Thymus (tissue), 11 donors: ENCODE results near the gene AGPAT4. TPM values are rescaled to one million over a fixed set of nuclear protein-coding genes. Genes with fewer than 3 reads are reported as not detected.
A peak's percentile ranks its signal among the peaks of the same experiment; 100 is the strongest.
"Not testable (repeated sequence)": the region's sequence is repeated elsewhere in the genome, so short reads cannot be mapped to it uniquely, and the experiment has no call there.

ENCODE experiments used
- DNase-seq, 9 donors: peaks; one replicate each; pipeline ENCODE4 v3.0.0-alpha.2; 2013; ENCODE audit warnings: low spot score in 9 of 9, low read depth in 6 of 9, missing footprints in 1 of 9
- H3K27ac ChIP-seq, 2 donors: one replicate each; pipeline ENCODE4 v1.5.1; 2013; ENCODE audit warnings: control low read depth in 1 of 2, low read depth in 1 of 2, low read length in 1 of 2, mild to moderate bottlenecking in 1 of 2, moderate library complexity in 1 of 2
- H3K27me3 ChIP-seq, 2 donors: one replicate each; pipeline ENCODE4 v1.5.1; 2013; ENCODE audit warnings: low read length in 1 of 2; ENCODE audit not compliant: control insufficient read depth in 2 of 2, insufficient read depth in 1 of 2
- H3K36me3 ChIP-seq, 2 donors: one replicate each; pipeline ENCODE4 v1.5.1; 2013; ENCODE audit warnings: low read length in 1 of 2, mild to moderate bottlenecking in 1 of 2, moderate library complexity in 1 of 2; ENCODE audit not compliant: control insufficient read depth in 2 of 2, insufficient read depth in 2 of 2
- H3K4me1 ChIP-seq, 2 donors: one replicate each; pipeline ENCODE4 v1.5.1; 2013; ENCODE audit warnings: low read length in 2 of 2; ENCODE audit not compliant: control insufficient read depth in 2 of 2, insufficient read depth in 2 of 2
- H3K4me3 ChIP-seq, 2 donors: one replicate each; pipeline ENCODE4 v1.5.1; 2013; ENCODE audit warnings: low read length in 2 of 2, control low read depth in 1 of 2, mild to moderate bottlenecking in 1 of 2
- H3K9me3 ChIP-seq, 2 donors: one replicate each; pipeline ENCODE4 v1.5.1; 2013; ENCODE audit warnings: low read length in 1 of 2, mild to moderate bottlenecking in 1 of 2; ENCODE audit not compliant: control insufficient read depth in 2 of 2, insufficient read depth in 1 of 2
- WGBS: extraction: QIAGEN DNeasy Blood & Tissue Kit; methylation state at CpG from one replicate; pipeline ENCODE4 v1.1.7; 2013; 5-methylcytosine and 5-hydroxymethylcytosine counted together
- polyA plus RNA-seq: library from polyadenylated mRNA; stranded (reverse); fragments of 200-250 nt; gene quantifications from one replicate; pipeline ENCODE4 v1.2.3, GENCODE V29; 2013
- total RNA-seq: library from RNA; stranded (reverse); fragments of 120-200 nt; gene quantifications from one replicate; pipeline ENCODE4 v1.2.4, GENCODE V29; 2013
- donor health status: healthy.

Gene AGPAT4
- total and polyA plus RNA-seq, 2 donors = 2.7 to 2.9 TPM

- DNase-seq, H3K9me3 ChIP-seq, H3K4me3 ChIP-seq, H3K4me1 ChIP-seq, H3K27me3 ChIP-seq, H3K27ac ChIP-seq, H3K36me3 ChIP-seq: not testable (repeated sequence)
- WGBS = 0% methylated on average over 1 of the region's 1 CpG
Measured at GRCh38 chr6:161172769-161173168, 101.1 kb downstream of the AGPAT4 start.

- H3K27me3 ChIP-seq = no peaks in the 10 kb centered on the region
- H3K4me3 ChIP-seq = no peak overlapping the region
- H3K36me3 ChIP-seq = no peaks in the 10 kb centered on the region
- H3K27ac ChIP-seq = no peak overlapping the region
- peaks cover 0 to 9% of the 10 kb centered on the region in 2 donors for H3K4me1 ChIP-seq
- H3K9me3 ChIP-seq = no peaks in the 10 kb centered on the region
- DNase-seq = no peak
- 94% methylated on average over 2 of the region's 2 CpGs for WGBS
Measured at GRCh38 chr6:161171207-161171606, 102.7 kb downstream of the AGPAT4 start.

DNA sequence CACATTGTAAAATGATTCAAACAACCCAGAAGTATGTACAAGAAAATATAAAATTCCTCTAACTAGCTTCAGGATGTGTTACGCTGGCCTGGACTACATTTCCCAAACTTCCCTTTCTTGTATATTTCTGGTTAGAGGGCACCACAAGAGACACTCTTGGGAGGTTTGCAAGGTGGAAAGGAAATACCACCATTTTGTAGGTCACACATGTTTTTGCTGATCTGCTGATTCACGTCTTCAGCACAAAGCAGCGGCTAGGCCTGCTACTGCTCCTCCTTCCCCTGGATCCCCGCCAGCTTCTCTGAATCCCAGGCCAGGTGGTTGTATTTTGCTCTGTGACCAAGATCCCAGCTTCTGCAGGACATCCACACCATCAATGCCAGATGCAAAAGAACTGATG, 104.2 kb downstream of the AGPAT4 start:
- H3K27me3 ChIP-seq = no peaks in the 10 kb centered on the region
- no peak overlapping the region for H3K27ac ChIP-seq
- H3K4me3 ChIP-seq = no peak overlapping the region
- peak in 1 of 9 donors; percentile 14 for DNase-seq
- WGBS = 87% methylated on average over 4 of the region's 4 CpGs
- no peaks in the 10 kb centered on the region for H3K9me3 ChIP-seq
- peaks cover 0 to 9% of the 10 kb centered on the region in 2 donors for H3K4me1 ChIP-seq
- no peaks in the 10 kb centered on the region for H3K36me3 ChIP-seq

- Histone ChIP-seq H3K27ac (no peak overlapping the region), H3K4me3 (no peak overlapping the region), H3K27me3 (no peaks in the 10 kb centered on the region), H3K36me3 (no peaks in the 10 kb centered on the region), H3K9me3 (no peaks in the 10 kb centered on the region), H3K4me1 (peaks cover 0 to 9% of the 10 kb centered on the region in 2 donors)
- WGBS = 97% methylated on average over 2 of the region's 2 CpGs
- DNase-seq = no peak
Measured at GRCh38 chr6:161169035-161169434, 104.8 kb downstream of the AGPAT4 start.

- Histone ChIP-seq H3K4me3 (no peak overlapping the region), H3K4me1 (peaks cover 0 to 9% of the 10 kb centered on the region in 2 donors), H3K27ac (no peak overlapping the region), H3K9me3 (no peaks in the 10 kb centered on the region), H3K36me3 (no peaks in the 10 kb centered on the region), H3K27me3 (no peaks in the 10 kb centered on the region)
- WGBS = 93% methylated on average over 14 of the region's 14 CpGs
- DNase-seq = no peak
Measured at GRCh38 chr6:161168281-161168891, 105.5 kb downstream of the AGPAT4 start.

GRCh38 chr6:161166677-161167076, 107.2 kb downstream of the AGPAT4 start:
- Histone ChIP-seq H3K27me3 (no peaks in the 10 kb centered on the region), H3K9me3 (no peaks in the 10 kb centered on the region), H3K4me1 (peaks cover 0 to 9% of the 10 kb centered on the region in 2 donors), H3K27ac (no peak overlapping the region), H3K36me3 (no peaks in the 10 kb centered on the region), H3K4me3 (no peak overlapping the region)
- 98% methylated on average over 5 of the region's 5 CpGs for WGBS
- DNase-seq = no peak

DNA sequence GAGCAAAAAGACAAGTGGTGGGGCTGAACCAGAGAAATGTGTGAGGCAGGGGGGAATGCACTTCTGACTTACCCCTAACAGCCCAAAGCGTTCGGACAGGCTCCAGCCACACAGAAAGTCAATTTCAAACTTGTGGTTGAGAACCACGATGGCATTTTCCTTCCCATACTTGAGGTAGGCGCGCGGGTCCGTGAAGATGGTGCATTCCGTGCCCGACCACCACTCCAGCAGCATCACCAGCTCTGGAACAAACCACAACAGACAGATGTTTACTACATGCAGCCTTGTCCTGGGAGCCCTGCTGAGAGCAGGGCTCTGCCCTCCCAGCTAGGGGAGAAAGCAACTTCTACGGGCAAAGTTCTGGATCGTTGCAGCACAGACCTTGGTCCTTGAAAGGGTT, 107.7 kb downstream of the AGPAT4 start:
- Histone ChIP-seq H3K27ac (no peak overlapping the region), H3K36me3 (no peaks in the 10 kb centered on the region), H3K27me3 (no peaks in the 10 kb centered on the region), H3K4me3 (no peak overlapping the region), H3K9me3 (no peaks in the 10 kb centered on the region), H3K4me1 (peaks cover 0 to 9% of the 10 kb centered on the region in 2 donors)
- DNase-seq = no peak
- 81% methylated on average over 11 of the region's 11 CpGs for WGBS

DNA sequence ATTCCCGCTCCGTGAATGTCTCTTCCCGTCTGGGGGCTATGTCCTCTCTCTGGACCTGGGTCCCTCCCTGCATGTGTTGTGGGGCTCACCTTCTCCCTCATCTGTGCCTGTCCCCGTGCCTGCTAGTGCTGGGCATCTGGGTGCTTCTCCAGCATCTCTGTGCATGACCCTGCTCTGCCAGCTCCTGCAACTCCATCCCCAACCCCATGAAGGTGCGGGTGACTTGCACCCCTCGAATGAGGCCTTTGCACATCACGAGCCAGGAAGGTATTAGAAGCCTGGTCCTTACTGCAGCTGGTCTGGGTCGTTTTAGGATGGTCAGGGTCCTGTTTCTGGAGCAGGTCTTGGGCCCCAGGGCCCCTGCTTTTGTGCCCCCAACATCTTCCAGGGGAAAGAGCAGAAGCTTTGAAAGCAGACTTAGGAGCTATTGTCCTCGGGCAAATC, 109.7 kb downstream of the AGPAT4 start:
- WGBS = 97% methylated on average over 9 of the region's 9 CpGs

GRCh38 chr6:161163466-161164181, 110.2 kb downstream of the AGPAT4 start:
- Histone ChIP-seq H3K9me3 (no peaks in the 10 kb centered on the region), H3K4me1 (no peaks in the 10 kb centered on the region), H3K4me3 (no peak overlapping the region), H3K27me3 (no peaks in the 10 kb centered on the region), H3K27ac (no peak overlapping the region), H3K36me3 (no peaks in the 10 kb centered on the region)
- no peak for DNase-seq
- 98% methylated on average over 13 of the region's 13 CpGs for WGBS

More for the DNA sequence above, 109.7 kb downstream of the AGPAT4 start:
- no peaks in the 10 kb centered on the region for H3K4me1 ChIP-seq
- H3K9me3 ChIP-seq = no peaks in the 10 kb centered on the region
- H3K4me3 ChIP-seq = no peak overlapping the region
- H3K36me3 ChIP-seq = no peaks in the 10 kb centered on the region
- DNase-seq = no peak
- H3K27me3 ChIP-seq = no peaks in the 10 kb centered on the region
- H3K27ac ChIP-seq = no peak overlapping the region
